MM.1S (cell line): ENCODE results near the gene NOXO1.

ENCODE experiments used
- CTCF ChIP-seq: fragments of 300-600 bp; sonication (generic); IDR thresholded peaks from 2 replicates; pipeline ENCODE4 v1.5.1; 2016; ENCODE audit warnings: antibody characterized with exemption, low read length, mixed read lengths
- EZH2 ChIP-seq: fragments of 300-600 bp; sonication (generic); optimal IDR thresholded peaks from 2 replicates; pipeline ENCODE3; 2017; ENCODE audit warnings: low read depth, mild to moderate bottlenecking, antibody characterized with exemption, low read length, mixed read lengths
- EZH2phosphoT487 ChIP-seq: fragments of 300-600 bp; sonication (generic); IDR thresholded peaks from 2 replicates; pipeline ENCODE4 v1.6.1; 2018; ENCODE audit warnings: antibody characterized with exemption, low read length

DNA sequence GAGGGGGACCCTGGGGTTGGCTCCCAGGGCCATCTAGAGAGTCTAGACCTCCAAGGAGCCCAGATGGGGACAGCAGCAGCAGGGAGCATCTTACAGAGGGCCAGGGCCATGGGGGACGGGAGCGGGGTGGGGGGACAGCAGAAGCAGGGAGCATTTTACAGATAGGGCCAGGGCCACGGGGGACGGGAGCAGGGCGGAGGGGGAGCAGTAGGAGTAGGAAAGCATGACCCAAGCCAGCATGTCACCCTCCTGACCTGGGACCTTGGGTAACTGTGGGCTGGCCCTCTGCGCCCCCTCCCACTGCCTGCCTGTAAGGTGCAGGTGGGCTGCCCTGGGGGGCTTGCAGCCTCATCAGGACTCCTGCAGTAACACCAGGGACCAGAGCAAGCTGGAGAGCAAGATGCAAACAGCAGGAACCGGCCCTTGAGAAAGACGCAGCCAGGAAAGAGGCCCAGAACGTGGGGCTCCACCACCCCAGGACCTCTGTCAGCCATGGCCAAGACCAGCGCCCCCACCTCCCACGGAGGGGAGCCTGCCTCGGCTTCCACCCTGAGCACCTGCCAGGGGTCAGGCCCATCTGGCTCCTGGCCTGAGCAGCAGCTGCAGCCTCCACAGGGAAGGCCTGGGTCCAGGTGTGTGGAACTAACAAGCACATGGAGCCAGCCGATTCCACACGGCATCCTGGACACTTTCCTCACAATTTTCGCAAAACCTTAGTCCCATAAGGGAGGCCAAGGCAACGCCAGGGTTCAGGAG is 26.0 kb upstream of the NOXO1 start:
- TF ChIP-seq CTCF (no peak), EZH2 (no peak), EZH2phosphoT487 (no peak)
